ENCODE results near the gene ADGRD2. TPM values are rescaled to one million over a fixed set of nuclear protein-coding genes. Genes with fewer than 3 reads are reported as not detected.

Gene ADGRD2
- total RNA-seq, 4 donors from 2014 or later: not detected

GRCh38 chr9:124477648-124478285, 27.5 kb downstream of the ADGRD2 start:
- Histone ChIP-seq H3K36me3 (no peaks in the 10 kb centered on the region), H3K4me1 (peaks cover 0 to 8% of the 10 kb centered on the region in 2 donors), H3K4me3 (replicated peaks in 1 of 3) (no peak overlapping the region), H3K9me3 (no peaks in the 10 kb centered on the region), H3K27ac (no peak overlapping the region), H3K27me3 (peaks cover 21% of the 10 kb centered on the region)
- 3 to 17% methylated on average over 4 to 5 of the region's 53 CpGs for WGBS, 2 donors
- TF ChIP-seq POLR2A (IDR thresholded peaks at IDR 0.05): no peak
- TF ChIP-seq, protein P1, sequence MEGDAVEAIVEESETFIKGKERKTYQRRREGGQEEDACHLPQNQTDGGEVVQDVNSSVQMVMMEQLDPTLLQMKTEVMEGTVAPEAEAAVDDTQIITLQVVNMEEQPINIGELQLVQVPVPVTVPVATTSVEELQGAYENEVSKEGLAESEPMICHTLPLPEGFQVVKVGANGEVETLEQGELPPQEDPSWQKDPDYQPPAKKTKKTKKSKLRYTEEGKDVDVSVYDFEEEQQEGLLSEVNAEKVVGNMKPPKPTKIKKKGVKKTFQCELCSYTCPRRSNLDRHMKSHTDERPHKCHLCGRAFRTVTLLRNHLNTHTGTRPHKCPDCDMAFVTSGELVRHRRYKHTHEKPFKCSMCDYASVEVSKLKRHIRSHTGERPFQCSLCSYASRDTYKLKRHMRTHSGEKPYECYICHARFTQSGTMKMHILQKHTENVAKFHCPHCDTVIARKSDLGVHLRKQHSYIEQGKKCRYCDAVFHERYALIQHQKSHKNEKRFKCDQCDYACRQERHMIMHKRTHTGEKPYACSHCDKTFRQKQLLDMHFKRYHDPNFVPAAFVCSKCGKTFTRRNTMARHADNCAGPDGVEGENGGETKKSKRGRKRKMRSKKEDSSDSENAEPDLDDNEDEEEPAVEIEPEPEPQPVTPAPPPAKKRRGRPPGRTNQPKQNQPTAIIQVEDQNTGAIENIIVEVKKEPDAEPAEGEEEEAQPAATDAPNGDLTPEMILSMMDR (IDR thresholded peaks at IDR 0.05): no peak
- intact Hi-C loops (cut with DNase I): no loop called here
- no peak for DNase-seq

DNA sequence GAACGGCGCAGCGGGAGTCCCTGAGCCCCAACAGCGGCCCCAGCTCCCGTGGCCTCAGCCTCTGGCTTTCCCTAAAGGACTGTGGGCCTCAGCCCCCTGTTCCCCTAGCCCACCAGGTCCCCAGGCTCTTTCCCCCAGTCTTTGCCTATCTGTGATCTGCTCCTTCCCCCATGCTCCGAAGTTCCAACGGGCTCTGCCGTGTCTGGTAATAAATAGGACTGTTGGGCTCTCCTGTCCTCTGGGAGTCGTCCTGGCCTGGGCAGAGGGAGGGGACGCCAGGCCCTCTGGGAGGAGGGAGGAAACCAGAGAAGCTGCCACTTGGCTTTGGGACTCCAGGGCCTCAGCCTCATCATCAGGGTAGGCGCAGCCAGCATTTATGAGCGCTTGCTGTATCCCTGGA, 28.1 kb downstream of the ADGRD2 start:
- TF ChIP-seq POLR2A (IDR thresholded peaks at IDR 0.05): no peak
- TF ChIP-seq, protein P1 (IDR thresholded peaks at IDR 0.05): no peak

DNA sequence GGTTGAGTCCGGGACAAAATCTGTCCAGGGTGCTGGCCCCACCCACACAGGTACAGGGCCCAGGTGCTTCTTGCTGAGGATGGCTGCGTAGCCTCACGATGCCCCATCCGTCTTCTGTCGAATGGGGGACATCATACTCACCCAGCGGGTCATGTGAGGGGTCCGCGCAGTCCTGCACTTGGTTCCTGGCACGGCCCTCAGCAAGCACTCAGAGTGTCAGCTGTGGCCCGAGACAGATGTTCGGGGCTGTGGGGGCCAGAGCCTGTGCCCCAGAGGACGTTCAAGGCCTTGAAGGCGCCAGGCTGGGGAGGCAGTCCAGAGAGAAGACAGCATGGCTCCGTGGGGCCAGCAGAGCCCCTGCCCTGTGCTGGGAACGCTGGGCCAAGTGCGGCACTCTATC, 29.1 kb downstream of the ADGRD2 start:
- no peak for DNase-seq
- intact Hi-C loops (cut with DNase I): no loop called here
- WGBS, 2 donors: 88 to 92% methylated on average over 8 to 14 of the region's 16 CpGs
- TF ChIP-seq POLR2A (IDR thresholded peaks at IDR 0.05): no peak
- TF ChIP-seq, protein P1 (IDR thresholded peaks at IDR 0.05): no peak
- Histone ChIP-seq H3K4me3 (replicated peaks in 1 of 3) (no peak overlapping the region), H3K4me1 (peaks cover 0 to 8% of the 10 kb centered on the region in 2 donors), H3K36me3 (no peaks in the 10 kb centered on the region), H3K27ac (no peak overlapping the region), H3K9me3 (no peaks in the 10 kb centered on the region), H3K27me3 (peaks cover 21% of the 10 kb centered on the region)

More for the DNA sequence above, 28.1 kb downstream of the ADGRD2 start:
- WGBS, 2 donors: 47 to 50% methylated on average over 11 to 12 of the region's 12 CpGs
- Histone ChIP-seq H3K4me3 (replicated peaks in 1 of 3) (no peak overlapping the region), H3K27ac (no peak overlapping the region), H3K9me3 (no peaks in the 10 kb centered on the region), H3K4me1 (peaks cover 0 to 8% of the 10 kb centered on the region in 2 donors), H3K27me3 (peaks cover 21% of the 10 kb centered on the region), H3K36me3 (no peaks in the 10 kb centered on the region)
- intact Hi-C loops (cut with DNase I): no loop called here
- DNase-seq: no peak

- no peak for TF ChIP-seq POLR2A (IDR thresholded peaks at IDR 0.05)
- TF ChIP-seq, protein P1 (IDR thresholded peaks at IDR 0.05): no peak
- no peak overlapping the region for H3K27ac ChIP-seq
- peaks cover 21% of the 10 kb centered on the region for H3K27me3 ChIP-seq
- H3K4me1 ChIP-seq: peaks cover 0 to 8% of the 10 kb centered on the region in 2 donors
- H3K36me3 ChIP-seq: no peaks in the 10 kb centered on the region
- H3K4me3 ChIP-seq (replicated peaks in 1 of 3): no peak overlapping the region
- WGBS, 2 donors: 69 to 72% methylated on average over 6 of the region's 6 CpGs
- DNase-seq: no peak
- no peaks in the 10 kb centered on the region for H3K9me3 ChIP-seq
- intact Hi-C loops (cut with DNase I): no loop called here
Measured at GRCh38 chr9:124479947-124480620, 29.8 kb downstream of the ADGRD2 start.

DNA sequence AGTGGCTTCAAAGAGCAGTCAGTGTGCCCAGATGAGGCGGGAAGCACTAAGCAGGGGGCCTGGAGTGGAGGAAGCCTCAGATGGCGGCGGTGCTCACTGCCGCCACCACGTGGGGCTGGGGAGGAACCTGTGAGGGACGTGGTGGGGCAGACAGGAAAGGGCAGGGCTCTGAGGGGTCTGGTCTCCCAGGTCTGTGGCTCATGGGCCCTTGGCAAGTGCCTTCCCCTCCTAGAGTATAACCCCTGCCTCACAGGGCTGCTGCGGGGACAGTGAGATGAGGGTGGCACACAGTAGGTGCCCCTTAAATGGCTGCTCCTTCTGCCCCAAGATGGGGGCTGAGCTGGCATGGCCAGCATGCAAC, 30.4 kb downstream of the ADGRD2 start:
- WGBS, 2 donors: 11 to 24% methylated on average over 5 to 6 of the region's 7 CpGs
- no peak for DNase-seq
- Histone ChIP-seq H3K4me3 (replicated peaks in 1 of 3) (no peak overlapping the region), H3K9me3 (no peaks in the 10 kb centered on the region), H3K27ac (no peak overlapping the region), H3K36me3 (no peaks in the 10 kb centered on the region), H3K4me1 (peaks cover 0 to 8% of the 10 kb centered on the region in 2 donors), H3K27me3 (peaks cover 21% of the 10 kb centered on the region)
- TF ChIP-seq, protein P1 (IDR thresholded peaks at IDR 0.05): no peak
- no peak for TF ChIP-seq POLR2A (IDR thresholded peaks at IDR 0.05)
- intact Hi-C loops (cut with DNase I): no loop called here

Data from thyroid gland (tissue), 4 donors.